ENCODE measurements around the gene SEC11C.

The SEC11C gene

DNA sequence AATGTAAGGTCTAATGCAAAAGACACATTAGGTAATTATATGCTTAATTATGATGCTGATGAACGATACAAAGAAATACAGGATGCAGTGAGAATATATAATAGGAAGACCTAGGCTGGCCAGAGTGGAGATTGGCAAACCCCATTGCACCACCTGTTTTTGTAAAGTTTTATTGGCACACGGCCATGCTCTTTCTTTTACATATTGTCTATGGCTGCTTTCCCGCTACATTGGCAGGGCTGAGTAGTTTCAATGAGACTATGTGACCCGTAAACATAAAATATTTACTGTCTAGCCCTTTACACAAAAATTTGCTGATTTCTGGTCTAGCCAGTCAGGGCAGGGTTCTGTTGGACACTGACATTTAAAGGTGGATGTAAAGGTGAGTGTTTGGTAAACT is 5.4 kb downstream of the SEC11C start:
- DNase-seq (ENCODE audit: low read depth), result no peak

DNA sequence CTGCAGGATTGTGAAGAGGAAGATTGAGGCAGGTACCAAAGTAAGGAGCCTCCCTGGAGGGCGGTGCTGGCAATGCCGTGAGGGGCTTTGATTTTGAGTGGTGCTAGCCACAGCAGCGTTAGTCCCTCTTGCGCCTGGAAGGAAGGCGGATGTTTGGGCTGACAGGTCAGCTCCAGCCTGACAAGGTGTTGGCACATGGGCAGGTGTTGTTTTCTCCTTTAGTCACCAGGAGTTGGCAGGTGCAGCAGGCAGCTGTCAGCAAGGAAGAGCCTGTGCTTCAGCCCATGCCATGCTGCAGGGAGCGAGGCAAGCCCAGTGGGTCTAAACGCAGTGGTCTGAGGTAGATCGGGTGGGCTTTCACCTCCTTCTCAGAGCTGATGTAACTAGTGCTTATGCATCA is 8.5 kb downstream of the SEC11C start:
- DNase-seq (ENCODE audit: low read depth), result no peak

DNA sequence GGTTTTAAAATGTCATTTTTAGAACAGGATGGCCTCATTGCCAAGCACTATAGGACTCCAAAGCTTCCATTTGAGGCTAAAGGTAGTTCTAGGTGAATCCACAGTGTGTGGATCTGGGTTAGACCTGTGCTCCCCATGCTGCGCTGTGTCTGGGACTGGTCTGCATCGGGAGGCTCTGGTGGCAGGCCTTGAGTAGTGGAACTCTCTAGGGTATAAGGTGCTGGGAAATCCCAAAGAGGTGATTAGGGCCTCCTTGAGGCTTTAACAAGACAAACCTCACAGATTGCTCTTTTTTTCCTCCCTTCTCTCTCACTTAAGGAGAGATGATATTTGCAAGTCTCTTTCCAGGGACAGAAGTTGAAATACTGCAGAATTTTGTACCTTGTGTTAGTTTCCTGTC is 9.3 kb downstream of the SEC11C start:
- DNase-seq (ENCODE audit: low read depth), result no peak

DNA sequence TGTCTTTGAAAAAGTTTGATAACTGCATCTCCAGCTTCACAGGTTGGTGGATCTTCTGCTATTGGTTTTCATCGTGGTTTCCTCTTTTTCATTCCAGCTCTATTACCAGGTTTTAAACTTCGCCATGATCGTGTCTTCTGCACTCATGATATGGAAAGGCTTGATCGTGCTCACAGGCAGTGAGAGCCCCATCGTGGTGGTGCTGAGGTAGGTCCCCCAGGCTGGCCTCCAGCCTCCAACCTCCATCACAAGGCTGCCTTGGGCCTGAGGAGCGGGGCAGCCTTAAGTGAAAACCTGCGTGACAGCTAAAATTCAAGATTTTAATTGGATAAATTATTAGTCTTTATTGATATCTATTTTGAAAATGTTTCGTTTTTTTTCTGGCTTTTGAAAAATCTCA is 9.7 kb downstream of the SEC11C start:
- no peak for DNase-seq (ENCODE audit: low read depth)

DNA sequence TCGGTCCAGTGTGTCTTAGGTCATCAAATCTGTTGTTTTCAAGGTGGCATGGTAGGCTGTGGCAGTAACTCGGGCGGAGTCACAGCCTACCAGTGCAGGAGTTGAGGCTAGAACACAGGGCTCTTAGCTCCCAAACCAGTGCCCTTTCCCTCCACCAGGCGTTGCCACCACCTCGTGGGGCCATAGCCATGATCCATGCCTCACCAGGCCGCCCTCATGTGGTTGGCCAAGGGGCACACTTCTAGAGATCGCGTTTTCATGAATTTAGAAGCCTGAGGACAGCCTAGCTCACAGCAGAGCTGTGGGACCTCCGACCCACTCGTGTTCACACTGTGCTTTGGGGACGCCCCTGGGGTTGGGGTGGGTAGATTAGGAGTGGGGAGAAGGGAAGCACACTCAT is 10.6 kb downstream of the SEC11C start:
- no peak for DNase-seq (ENCODE audit: low read depth)

DNA sequence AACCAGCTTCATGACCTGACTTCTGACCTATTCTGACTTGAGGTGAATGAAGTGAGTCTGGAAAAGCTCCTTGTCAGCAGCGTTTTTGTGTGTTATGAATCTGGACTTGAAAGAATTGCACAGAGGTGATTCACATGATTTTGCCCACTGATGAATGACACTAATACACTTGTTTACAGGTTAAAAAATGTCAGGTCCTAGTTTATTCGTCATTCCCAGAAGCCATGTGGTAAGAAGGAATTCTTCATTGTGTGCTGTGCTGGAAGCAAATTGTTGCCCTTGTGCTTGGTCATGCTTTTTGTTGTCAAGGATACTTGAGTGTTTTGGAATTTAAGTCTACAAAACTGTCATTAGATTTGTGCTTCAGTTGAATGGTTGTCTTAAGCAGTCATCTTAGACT is 15.5 kb downstream of the SEC11C start:
- no peak for DNase-seq (ENCODE audit: low read depth)

DNA sequence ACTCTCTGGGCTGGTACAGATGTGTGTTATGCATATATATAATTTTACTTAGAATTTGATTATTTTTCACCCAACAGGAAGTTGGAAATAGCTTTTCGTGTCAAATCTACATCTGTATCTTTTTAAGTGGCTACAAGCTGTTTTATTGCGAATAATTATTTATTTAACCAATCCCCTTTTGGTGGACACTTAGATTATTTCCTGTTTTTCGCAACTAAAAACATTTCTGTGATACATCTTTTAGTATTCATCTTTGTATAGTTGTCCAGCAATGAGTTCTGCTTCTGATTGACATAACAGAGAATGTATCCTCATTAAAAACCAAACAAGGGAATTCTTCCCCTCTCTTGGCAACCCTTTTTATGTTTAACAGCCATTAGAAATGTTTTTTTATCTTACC is 16.6 kb downstream of the SEC11C start:
- no peak for DNase-seq (ENCODE audit: low read depth)

DNA sequence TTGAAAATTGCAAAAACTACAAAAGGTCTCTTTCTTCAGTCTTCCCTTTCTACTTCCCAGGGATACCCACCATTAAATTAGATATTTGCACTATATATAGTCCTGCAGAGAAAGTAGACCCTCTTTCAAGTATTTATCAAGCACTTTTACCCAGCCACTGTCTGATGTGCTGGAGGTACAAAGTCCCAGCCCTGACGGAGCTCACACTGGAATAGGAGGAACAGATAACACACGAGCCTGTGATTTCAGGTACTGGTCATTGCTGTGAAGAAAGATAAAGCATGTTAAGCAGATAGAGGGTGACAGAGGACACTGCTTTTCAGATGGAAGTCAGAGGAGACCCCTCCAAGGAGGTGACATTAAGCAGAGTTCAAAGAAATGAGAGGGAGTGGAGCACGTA is 19.6 kb downstream of the SEC11C start:
- no peak for DNase-seq (ENCODE audit: low read depth)

DNA sequence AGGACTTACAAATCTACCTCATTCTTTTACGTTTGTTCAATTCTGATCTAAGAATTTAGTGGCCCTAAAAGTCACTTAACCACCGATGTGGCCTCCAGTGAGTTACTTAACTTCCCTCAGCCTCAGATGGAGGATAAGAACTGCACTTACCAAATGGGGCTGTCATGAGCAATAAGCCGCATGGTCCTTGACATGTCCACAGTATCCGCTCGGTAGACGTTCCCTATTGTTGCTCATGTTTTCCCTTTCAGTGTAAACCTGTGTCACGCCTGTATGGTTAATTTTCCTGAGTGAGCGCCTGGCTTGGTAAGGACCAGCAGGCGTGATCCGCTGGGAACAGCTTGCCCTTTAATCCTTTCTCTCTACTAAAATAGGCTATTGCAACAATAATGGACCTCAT is 20.3 kb downstream of the SEC11C start:
- DNase-seq (ENCODE audit: low read depth), result no peak

DNA sequence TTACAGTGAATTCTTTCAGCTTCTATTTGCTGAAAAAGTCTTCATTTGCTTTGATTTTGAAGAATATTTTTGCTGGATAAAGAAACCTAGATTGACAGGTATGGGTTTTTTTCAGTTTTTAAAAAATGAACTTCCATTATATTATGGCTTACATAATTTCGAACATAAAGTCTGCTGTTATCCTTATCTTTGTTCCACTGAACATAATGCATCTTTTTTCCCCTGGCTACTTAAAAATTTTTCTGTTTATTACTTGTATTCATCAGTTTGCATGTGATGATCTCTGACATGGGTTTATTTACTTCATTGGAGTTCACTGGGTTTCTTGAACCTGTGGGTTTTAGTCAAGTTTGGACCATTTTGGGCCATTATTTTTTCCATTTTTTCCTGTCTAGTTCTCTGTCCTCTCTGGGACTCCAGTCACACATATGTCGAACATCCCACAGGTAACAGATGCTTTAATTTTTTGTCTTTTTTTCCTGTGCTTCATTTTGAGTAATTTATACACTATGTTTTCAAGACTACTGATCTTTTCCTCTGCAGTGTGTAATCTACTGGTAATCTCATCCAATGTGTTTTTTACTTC is 33.1 kb downstream of the SEC11C start:
- no peak for DNase-seq (ENCODE audit: low read depth)

DNA sequence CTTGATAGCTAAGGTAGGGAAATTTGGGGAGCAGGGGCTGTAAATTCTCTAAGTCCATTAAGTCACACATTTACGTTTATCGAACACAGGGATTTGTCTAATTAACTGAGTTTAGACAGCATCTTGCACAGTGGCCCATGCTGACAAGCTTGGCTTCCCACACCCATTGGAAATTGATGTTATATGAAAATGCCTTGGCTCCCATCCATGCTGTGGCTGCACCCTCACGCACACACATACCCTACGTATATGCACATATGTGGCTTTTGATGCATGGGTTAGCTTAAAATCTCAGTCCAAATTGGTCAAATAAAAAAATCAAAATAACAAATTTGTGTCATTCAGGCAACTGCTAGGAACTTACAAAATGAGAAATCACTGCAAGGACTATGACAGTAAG is 37.8 kb downstream of the SEC11C start:
- DNase-seq (ENCODE audit: low read depth), result no peak

DNA sequence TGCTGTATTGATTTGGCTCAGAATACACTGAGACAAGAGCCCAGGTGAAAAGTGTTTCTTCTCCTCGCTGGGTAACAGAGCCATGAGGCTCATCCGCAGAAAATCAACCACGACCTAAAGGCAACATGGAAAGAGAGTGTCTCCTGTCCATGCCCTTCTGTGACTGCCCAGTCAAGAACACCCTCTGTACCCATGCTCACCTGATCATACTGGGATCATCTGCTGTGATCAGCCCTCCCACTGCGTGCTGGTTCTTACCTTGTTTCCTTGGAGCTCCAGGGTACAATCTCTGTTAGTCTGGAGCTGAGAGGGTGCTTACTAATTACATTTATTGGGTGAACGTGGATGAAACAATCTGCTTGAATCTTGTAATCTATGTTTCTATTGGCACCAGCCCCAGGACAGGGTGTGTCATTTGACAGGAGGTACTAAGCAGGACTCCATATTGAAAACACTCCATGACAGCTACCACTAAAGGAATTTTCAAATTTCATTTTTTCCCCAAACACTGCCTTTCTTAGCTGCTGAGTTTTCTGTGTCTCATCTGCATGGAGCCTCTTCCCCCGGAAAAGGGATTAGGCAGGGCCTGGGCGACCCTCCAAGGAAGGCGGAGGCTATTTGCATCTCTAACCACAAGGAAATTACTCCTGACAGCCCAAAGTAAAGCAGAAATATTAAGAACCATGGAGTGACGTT is 40.6 kb downstream of the SEC11C start:
- DNase-seq (ENCODE audit: low read depth), result no peak

DNA sequence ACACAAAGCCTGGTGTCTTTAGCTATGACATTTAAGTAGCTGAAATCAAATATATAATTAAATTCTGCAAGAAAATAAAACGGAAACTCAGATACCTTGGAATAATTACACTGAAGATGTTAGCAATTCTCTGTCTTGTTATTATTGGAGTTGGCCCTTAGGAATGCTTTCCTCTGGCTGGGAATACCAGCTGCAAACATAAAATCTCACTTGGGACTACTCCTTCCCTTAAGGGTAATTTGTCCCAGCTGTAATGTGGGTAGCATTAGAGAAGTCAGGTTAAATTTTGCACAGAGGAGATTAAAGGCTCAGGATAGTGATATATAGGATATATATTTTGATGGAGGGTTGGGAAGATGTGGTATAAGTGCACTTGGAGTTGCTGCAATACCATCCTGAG is 43.0 kb downstream of the SEC11C start:
- DNase-seq (ENCODE audit: low read depth), result no peak

DNA sequence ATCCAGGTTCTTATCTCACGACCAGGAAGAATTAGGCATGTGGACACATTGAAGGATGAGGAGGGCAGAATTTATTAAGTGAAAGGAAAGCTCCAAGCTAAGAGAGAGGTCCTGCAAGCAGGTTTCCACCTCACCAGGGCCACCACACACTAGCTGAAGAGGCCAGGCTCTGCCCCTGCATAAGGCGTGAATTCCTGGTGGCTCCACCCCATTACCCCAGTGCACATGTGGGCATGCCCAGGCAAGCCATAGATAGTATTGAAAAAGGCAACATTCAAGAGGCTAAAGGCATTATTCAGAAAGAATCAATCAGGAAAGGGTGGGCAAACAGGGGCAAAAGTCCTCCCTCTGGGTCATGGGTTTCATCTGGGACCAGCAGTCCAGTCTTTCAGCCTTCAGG is 49.3 kb downstream of the SEC11C start:
- no peak for DNase-seq (ENCODE audit: low read depth)

DNA sequence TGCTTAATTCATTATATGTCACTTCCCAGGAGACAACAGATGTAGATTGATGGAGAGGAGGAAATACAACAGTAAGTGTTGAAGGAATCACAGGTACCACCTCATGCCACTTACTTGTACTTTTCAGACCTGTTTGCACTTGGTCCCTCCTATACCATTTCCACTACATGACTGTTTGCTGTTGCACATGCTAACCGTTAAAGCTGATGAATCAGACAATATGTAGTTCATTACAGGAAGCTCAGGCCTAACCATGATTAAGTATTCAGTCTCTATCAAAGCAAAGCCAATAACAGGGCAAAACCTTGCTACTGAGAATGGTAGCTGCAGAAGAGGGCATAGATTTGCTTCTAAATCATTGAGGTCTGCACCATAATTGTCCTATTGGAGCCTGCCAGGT is 50.1 kb downstream of the SEC11C start:
- no peak for DNase-seq (ENCODE audit: low read depth)

DNA sequence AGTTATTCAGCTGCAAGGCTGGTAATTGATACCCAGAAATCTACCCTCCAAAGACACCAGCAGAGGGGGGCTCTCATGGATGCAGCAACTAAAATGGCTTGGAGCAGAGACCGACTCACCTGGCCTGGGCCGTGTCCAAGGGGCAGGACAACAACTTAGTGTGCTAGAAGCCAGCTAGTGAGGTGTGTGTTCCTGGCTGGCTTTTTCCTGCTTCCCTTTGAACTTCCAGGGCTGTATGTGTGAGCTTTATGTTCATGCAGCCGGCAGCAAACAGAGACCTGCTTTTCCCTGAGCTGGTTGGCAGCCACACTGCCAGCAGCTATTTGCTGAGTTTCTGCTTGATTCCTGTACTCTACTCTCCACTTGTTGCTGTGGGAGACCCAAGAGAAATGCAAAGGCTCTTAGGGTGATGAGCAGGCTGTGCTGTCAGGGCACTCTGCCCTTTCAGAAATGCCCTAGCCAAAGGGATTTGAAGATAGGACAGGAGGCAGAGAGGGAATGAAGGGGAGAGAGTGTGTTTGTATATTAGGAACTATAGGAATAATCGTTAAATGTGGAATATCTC is 56.6 kb downstream of the SEC11C start:
- no peak for DNase-seq (ENCODE audit: low read depth)

DNA sequence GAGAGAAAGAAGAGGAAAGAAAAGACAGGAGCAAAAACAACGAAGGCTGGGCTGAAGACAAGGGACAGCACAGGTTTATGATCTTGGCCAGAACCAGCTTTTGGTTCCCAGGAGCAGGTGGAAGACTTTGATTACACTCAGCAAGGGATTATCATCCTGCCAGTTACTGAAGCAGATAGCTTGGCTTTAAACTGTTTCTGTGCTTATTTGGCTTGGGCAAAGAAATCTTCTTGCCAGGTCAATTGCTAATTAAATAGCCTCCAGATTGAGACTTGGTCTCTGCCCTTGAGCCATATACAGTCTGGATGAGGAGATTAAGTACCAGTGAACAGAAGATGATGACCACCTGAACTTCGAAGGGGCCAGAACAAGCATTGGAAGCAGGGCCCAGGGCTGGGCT is 58.0 kb downstream of the SEC11C start:
- DNase-seq (ENCODE audit: low read depth), result no peak

DNA sequence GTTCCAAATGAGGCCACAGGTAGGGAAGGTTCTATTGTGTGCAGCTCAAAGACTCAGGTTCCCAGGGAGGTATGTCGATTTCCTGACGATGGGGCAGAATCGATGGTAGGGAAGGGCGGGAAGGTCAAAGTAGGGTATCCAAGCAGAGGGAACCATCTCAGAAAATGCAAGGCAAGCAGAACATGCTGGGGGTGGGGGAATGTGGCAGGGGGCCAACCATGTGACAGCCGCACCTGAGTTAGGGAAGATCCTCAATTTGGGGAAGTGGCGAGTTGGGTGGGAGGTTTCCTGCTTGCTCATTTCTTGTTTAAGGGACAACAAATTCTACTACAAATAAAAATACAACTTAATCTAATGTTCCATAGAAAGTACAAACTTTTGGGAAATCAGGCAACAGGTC is 58.5 kb downstream of the SEC11C start:
- DNase-seq (ENCODE audit: low read depth), result no peak

DNA sequence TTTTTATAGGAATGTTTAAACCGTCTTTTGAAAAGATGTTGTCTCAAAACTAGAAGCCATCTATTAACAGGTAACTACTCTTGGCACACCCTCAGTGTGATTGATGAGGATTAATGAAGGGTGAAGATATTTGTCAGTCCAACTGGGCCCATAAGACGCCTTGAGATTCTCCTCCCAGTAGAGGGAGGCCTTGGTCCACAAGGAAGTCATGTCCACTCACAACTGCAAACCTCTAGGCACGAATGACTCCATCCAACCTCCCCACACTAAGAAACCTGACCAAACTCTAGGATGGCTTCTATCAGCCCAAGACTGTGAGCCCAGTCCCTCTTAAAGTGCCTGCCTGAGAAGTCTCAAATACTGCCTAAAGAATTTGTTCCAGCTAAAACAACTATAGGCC is 61.1 kb downstream of the SEC11C start:
- no peak for DNase-seq (ENCODE audit: low read depth)

DNA sequence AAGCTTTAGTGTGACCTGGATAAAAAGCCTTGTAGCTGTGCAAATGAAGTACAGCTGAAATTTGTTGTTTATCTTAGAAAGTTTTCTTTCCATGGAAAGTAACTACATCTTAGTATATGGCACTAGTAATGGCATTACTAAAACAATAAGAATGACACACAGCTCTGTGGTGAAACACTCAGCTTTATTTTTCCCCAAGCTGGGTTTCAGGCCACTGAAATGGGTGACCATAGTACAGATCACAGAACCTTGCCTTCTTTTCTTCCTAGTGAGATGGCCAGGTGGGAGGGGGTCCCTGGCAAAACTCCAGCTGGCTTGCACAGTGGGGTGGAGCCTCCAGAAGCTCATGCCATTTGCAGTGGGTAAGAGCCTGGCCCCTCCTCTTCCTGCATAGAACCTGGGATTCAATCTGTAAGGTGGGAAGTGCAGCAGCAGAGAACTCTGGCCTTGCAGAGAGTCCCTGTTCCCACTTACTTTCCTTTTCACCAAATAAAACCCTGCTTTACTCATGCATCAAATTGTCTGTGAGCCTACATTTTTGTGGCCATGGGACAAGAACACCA is 62.7 kb downstream of the SEC11C start:
- no peak for DNase-seq (ENCODE audit: low read depth)

DNA sequence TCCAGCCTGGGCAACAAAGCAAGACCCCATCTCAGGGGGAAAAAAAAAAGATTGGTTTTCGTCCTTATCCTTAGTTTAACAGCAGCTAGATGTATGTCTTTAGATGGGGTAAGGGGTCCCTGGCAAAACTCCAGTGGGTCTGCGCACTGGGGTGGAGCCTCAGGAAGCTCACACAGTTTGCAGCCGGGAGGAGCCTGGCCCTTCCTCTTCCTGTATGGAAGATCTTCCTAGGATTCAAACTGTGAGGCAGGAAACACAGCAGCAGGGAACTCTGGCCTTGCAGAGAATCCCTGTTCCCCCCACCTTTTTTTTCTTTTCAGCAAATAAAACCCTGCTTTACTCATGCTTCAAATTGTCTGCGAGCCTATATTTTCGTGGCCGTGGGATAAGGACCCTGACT is 67.8 kb downstream of the SEC11C start:
- no peak for DNase-seq (ENCODE audit: low read depth)

Measured in activated T-cell treated with anti-CD3 and anti-CD28 coated beads for 48 hours (primary cell).